HG03354 (cell line): ENCODE measurements around the gene CCDC149.

Experiments
- ATAC-seq: cut with Tn5 transposase; IDR thresholded peaks from one replicate; pipeline ENCODE4 v1.9.1; 2021; ENCODE audit warnings: mild to moderate bottlenecking; ENCODE audit not compliant: unreplicated experiment, poor library complexity, severe bottlenecking

Gene CCDC149

GRCh38 chr4:24885342-24885741 is 27.5 kb downstream of the CCDC149 start:
- no peak for ATAC-seq

GRCh38 chr4:24884902-24885301 is 27.9 kb downstream of the CCDC149 start:
- no peak for ATAC-seq

- ATAC-seq, result no peak
Observed at GRCh38 chr4:24881508-24882196, 31.2 kb downstream of the CCDC149 start.

GRCh38 chr4:24880186-24880585 is 32.7 kb downstream of the CCDC149 start:
- ATAC-seq, result no peak

GRCh38 chr4:24878636-24879016 is 34.2 kb downstream of the CCDC149 start:
- no peak for ATAC-seq

- no peak for ATAC-seq
Observed at GRCh38 chr4:24877868-24878635, 34.8 kb downstream of the CCDC149 start.

GRCh38 chr4:24876431-24876830 is 36.4 kb downstream of the CCDC149 start:
- ATAC-seq, result no peak

- no peak for ATAC-seq
Observed at GRCh38 chr4:24872720-24873119, 40.1 kb downstream of the CCDC149 start.

GRCh38 chr4:24871210-24871609 is 41.6 kb downstream of the CCDC149 start:
- ATAC-seq, result no peak

GRCh38 chr4:24867766-24868296 is 45.0 kb downstream of the CCDC149 start:
- ATAC-seq, result no peak

GRCh38 chr4:24867251-24867650 is 45.6 kb downstream of the CCDC149 start:
- no peak for ATAC-seq

GRCh38 chr4:24865401-24865800 is 47.4 kb downstream of the CCDC149 start:
- no peak for ATAC-seq

- no peak for ATAC-seq
Observed at GRCh38 chr4:24863799-24864198, 49.0 kb downstream of the CCDC149 start.

- no peak for ATAC-seq
Observed at GRCh38 chr4:24862073-24862751, 50.6 kb downstream of the CCDC149 start.

GRCh38 chr4:24858550-24858949 is 54.3 kb downstream of the CCDC149 start:
- no peak for ATAC-seq

GRCh38 chr4:24858026-24858425 is 54.8 kb downstream of the CCDC149 start:
- no peak for ATAC-seq

- ATAC-seq, result peak; percentile 79
Observed at GRCh38 chr4:24856586-24856985, 56.3 kb downstream of the CCDC149 start.

- no peak for ATAC-seq
Observed at GRCh38 chr4:24855741-24856140, 57.1 kb downstream of the CCDC149 start.

GRCh38 chr4:24853142-24853541 is 59.7 kb downstream of the CCDC149 start:
- no peak for ATAC-seq

- no peak for ATAC-seq
Observed at GRCh38 chr4:24850674-24851073, 62.2 kb downstream of the CCDC149 start.

- no peak for ATAC-seq
Observed at GRCh38 chr4:24849756-24850155, 63.1 kb downstream of the CCDC149 start.
